Measurements from ENCODE around the gene LRP1B.

DNA sequence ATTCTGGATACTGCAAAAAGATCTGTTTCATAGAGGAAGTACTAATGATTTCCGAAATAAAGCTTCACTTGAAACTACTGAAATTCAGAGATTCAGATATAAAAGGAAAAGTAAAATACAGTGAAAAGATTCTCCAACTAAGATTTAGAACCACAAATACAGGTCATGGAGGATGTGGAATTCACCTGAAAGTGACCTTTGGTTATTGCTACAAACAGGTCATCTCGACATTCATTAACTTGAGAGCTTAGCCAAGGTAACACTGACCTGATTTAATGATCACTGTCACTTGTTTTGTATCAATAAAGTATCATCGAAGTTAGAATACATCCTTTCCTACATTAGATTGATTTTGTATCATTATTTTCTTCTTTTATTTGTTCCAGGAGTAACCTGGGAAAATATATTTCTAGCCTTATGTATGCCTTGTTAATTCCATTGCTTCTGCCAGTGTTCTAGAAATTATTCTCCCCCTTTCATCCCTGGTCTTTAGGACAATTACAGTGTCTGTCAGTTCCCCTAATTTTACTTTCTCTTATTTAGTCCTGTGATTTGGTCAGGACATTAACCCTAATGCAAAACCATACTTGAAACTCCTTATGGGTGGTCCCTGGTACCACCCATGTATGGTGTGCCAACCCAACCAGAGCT, 420.1 kb downstream of the LRP1B start:
- TF ChIP-seq, protein P1, sequence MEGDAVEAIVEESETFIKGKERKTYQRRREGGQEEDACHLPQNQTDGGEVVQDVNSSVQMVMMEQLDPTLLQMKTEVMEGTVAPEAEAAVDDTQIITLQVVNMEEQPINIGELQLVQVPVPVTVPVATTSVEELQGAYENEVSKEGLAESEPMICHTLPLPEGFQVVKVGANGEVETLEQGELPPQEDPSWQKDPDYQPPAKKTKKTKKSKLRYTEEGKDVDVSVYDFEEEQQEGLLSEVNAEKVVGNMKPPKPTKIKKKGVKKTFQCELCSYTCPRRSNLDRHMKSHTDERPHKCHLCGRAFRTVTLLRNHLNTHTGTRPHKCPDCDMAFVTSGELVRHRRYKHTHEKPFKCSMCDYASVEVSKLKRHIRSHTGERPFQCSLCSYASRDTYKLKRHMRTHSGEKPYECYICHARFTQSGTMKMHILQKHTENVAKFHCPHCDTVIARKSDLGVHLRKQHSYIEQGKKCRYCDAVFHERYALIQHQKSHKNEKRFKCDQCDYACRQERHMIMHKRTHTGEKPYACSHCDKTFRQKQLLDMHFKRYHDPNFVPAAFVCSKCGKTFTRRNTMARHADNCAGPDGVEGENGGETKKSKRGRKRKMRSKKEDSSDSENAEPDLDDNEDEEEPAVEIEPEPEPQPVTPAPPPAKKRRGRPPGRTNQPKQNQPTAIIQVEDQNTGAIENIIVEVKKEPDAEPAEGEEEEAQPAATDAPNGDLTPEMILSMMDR (IDR thresholded peaks at IDR 0.05), result no peak
- no peak for TF ChIP-seq POLR2A (IDR thresholded peaks at IDR 0.05)

Measured in Peyer's patch (tissue), 4 donors.